HCT116 (cell line): ENCODE results near the gene DOCK4.

ENCODE experiments used
- JUND ChIP-seq: IDR thresholded peaks from 2 replicates; pipeline ENCODE4 v1.6.1; 2012
- MAX ChIP-seq: IDR thresholded peaks from 2 replicates; pipeline ENCODE4 v1.6.1; 2012
- POLR2A ChIP-seq: IDR thresholded peaks from 2 replicates; pipeline ENCODE4 v1.7.0; 2011; ENCODE audit warnings: borderline replicate concordance; ENCODE audit not compliant: insufficient read depth, insufficient read length; ENCODE audit errors: extremely low read depth
- TF ChIP-seq, protein P1 (sequence below), 3 experiments: fragments of 200-600 bp in 1 of 3; sonication (generic) in 1 of 3; IDR thresholded peaks in 2 of 3; conservative IDR thresholded peaks in 1 of 3; 2 replicates each; pipeline ENCODE4 v1.5.1; 2012 to 2017; ENCODE audit warnings: low read depth in 2 of 3, low read length in 2 of 3, antibody characterized with exemption in 1 of 3, borderline replicate concordance in 1 of 3, control low read depth in 1 of 3, mild to moderate bottlenecking in 1 of 3, mixed read lengths in 1 of 3, mixed run types in 1 of 3, moderate library complexity in 1 of 3; ENCODE audit not compliant: insufficient read depth in 1 of 3
- TF ChIP-seq, protein P2 (sequence below): IDR thresholded peaks from 2 replicates; pipeline ENCODE4 v1.6.1; 2012; ENCODE audit warnings: low read depth

DNA sequence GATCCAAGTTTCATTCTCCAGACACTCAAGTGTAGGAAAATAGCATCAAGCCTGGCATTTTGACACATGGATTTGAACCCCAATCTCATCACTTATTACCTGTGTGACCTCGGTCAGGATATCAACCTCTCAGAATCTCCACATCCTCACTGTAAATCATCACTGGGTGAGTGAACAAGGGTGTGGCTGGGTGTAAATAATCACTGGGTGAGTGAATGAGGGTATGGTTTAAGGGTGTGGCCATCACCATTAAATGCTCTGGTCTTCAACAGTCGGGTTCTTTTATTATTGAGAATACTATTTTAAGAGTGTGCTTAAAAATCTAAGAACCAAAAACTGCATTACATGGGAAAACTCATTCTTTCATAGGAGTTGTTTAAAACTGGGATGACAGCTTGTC lies 200.1 kb downstream of the DOCK4 start:
- TF ChIP-seq MAX: no peak
- TF ChIP-seq, protein P1, sequence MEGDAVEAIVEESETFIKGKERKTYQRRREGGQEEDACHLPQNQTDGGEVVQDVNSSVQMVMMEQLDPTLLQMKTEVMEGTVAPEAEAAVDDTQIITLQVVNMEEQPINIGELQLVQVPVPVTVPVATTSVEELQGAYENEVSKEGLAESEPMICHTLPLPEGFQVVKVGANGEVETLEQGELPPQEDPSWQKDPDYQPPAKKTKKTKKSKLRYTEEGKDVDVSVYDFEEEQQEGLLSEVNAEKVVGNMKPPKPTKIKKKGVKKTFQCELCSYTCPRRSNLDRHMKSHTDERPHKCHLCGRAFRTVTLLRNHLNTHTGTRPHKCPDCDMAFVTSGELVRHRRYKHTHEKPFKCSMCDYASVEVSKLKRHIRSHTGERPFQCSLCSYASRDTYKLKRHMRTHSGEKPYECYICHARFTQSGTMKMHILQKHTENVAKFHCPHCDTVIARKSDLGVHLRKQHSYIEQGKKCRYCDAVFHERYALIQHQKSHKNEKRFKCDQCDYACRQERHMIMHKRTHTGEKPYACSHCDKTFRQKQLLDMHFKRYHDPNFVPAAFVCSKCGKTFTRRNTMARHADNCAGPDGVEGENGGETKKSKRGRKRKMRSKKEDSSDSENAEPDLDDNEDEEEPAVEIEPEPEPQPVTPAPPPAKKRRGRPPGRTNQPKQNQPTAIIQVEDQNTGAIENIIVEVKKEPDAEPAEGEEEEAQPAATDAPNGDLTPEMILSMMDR (IDR thresholded peaks at IDR 0.05 in 2 of 3, conservative IDR thresholded peaks at IDR 0.05 in 1 of 3; ENCODE audit: borderline replicate concordance in 1 of 3, insufficient read depth in 1 of 3, low read depth in 2 of 3, low read length in 2 of 3): no peak
- no peak for TF ChIP-seq JUND
- no peak for TF ChIP-seq POLR2A
- TF ChIP-seq, protein P2, sequence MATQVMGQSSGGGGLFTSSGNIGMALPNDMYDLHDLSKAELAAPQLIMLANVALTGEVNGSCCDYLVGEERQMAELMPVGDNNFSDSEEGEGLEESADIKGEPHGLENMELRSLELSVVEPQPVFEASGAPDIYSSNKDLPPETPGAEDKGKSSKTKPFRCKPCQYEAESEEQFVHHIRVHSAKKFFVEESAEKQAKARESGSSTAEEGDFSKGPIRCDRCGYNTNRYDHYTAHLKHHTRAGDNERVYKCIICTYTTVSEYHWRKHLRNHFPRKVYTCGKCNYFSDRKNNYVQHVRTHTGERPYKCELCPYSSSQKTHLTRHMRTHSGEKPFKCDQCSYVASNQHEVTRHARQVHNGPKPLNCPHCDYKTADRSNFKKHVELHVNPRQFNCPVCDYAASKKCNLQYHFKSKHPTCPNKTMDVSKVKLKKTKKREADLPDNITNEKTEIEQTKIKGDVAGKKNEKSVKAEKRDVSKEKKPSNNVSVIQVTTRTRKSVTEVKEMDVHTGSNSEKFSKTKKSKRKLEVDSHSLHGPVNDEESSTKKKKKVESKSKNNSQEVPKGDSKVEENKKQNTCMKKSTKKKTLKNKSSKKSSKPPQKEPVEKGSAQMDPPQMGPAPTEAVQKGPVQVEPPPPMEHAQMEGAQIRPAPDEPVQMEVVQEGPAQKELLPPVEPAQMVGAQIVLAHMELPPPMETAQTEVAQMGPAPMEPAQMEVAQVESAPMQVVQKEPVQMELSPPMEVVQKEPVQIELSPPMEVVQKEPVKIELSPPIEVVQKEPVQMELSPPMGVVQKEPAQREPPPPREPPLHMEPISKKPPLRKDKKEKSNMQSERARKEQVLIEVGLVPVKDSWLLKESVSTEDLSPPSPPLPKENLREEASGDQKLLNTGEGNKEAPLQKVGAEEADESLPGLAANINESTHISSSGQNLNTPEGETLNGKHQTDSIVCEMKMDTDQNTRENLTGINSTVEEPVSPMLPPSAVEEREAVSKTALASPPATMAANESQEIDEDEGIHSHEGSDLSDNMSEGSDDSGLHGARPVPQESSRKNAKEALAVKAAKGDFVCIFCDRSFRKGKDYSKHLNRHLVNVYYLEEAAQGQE: no peak
